Gastroesophageal sphincter (tissue), 4 donors: ENCODE measurements around the gene SIX2. TPM values are rescaled to one million over a fixed set of nuclear protein-coding genes. Genes with fewer than 3 reads are reported as not detected.

ENCODE experiments used
- ATAC-seq: fragments of 150-250 bp; one replicate; pipeline ENCODE4 v1.9.1; 2016; ENCODE audit warnings: mild to moderate bottlenecking, moderate library complexity
- H3K27ac ChIP-seq, 4 donors: fragments of 200-600 bp; sonication (generic) in 3 of 4; 1 replicate in 3 of 4; 2 replicates in 1 of 4; pipeline ENCODE4 v1.5.1; 2016 to 2019
- H3K27me3 ChIP-seq: fragments of 200-600 bp; sonication (generic); one replicate; pipeline ENCODE4 v1.5.1; 2019
- H3K36me3 ChIP-seq, 2 donors: fragments of 200-600 bp; sonication (generic); one replicate each; pipeline ENCODE4 v1.5.1; 2019; ENCODE audit warnings: control low read depth in 1 of 2
- H3K4me1 ChIP-seq, 3 donors: fragments of 200-600 bp; sonication (generic); 1 replicate in 2 of 3; 2 replicates in 1 of 3; pipeline ENCODE4 v1.5.1; 2016 to 2019; ENCODE audit warnings: control low read depth in 2 of 3
- H3K4me3 ChIP-seq, 2 donors: fragments of 200-600 bp; sonication (generic); one replicate each; pipeline ENCODE4 v1.5.1; 2019; ENCODE audit warnings: mild to moderate bottlenecking in 1 of 2, moderate library complexity in 1 of 2
- H3K9me3 ChIP-seq, 3 donors: fragments of 200-600 bp; sonication (generic); one replicate each; pipeline ENCODE4 v1.5.1; 2017 to 2019; ENCODE audit warnings: control low read depth in 2 of 3
- EP300 ChIP-seq: sonication (generic); formaldehyde crosslinking; IDR thresholded peaks from one replicate; pipeline ENCODE4 v1.6.1; 2017; ENCODE audit warnings: antibody characterized with exemption, mild to moderate bottlenecking
- POLR2A ChIP-seq, 2 donors: fragments of 450-650 bp; IDR thresholded peaks; one replicate each; pipeline ENCODE4 v1.6.1; 2017; ENCODE audit warnings: antibody characterized with exemption in 2 of 2, mild to moderate bottlenecking in 2 of 2, moderate library complexity in 1 of 2
- POLR2AphosphoS5 ChIP-seq: sonication (generic); formaldehyde crosslinking; IDR thresholded peaks from one replicate; pipeline ENCODE4 v1.6.1; 2017; ENCODE audit warnings: antibody characterized with exemption
- WGBS, 2 donors: methylation state at CpG; one replicate each; pipeline ENCODE4 v1.1.5; 2018; ENCODE audit warnings: low coverage in 1 of 2; 5-methylcytosine and 5-hydroxymethylcytosine counted together
- total RNA-seq, 4 donors: library from RNA; depleted of rRNA; stranded (reverse); fragments of >200 nt; gene quantifications; one replicate each; pipeline ENCODE4 v1.1.0, GENCODE V29; 2016
- TF ChIP-seq, protein P1 (sequence below), 4 experiments: fragments of 200-600 bp in 2 of 4; fragments of 450-650 bp in 2 of 4; sonication (generic) in 1 of 4; IDR thresholded peaks; one replicate each; pipeline ENCODE4 v1.5.1; 2017 to 2019; ENCODE audit warnings: antibody characterized with exemption in 4 of 4, mild to moderate bottlenecking in 2 of 4, moderate library complexity in 2 of 4

Gene SIX2
- total RNA-seq, 4 donors from 2014 or later, result 1.2 to 1.7 (median 1.5) TPM; not detected in 1

DNA sequence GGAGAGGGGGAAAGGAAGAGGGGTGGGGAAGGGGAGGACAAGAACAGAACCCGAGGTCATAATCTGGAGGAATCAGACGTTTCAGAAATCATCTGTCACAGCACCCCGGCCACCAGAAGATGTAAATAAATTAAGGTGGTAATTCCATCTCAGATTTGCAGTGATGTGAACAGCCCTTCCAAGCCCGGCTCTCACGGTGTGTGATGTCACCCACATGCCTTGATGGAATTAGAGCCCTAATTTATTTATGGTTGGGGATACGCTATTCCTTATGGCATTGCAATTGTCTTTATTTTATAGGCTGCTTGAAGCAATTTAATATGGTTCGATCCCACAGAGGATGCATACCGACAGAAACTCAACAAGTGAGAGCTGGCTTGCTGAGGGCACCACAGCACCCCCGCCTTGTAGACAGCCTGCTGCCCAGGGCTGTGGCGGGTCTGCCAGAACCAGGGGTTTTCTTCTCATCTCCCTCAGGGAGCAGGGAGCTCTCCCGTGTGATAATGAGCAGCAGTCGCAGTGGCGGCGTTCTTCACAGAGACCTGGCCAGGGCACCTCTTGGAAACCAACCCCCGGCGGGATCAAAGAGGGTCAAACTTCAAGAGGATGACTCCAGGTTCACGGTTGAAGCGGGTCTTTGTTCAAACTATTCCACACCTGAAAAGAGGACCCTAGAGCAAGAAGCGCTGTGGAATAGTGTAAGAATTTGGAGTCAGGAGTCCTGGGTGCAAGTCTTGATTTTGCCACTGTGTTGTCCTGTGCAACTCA, 40.5 kb upstream of the SIX2 start:
- peaks cover 2% of the 10 kb centered on the region for H3K27me3 ChIP-seq
- TF ChIP-seq, protein P1, sequence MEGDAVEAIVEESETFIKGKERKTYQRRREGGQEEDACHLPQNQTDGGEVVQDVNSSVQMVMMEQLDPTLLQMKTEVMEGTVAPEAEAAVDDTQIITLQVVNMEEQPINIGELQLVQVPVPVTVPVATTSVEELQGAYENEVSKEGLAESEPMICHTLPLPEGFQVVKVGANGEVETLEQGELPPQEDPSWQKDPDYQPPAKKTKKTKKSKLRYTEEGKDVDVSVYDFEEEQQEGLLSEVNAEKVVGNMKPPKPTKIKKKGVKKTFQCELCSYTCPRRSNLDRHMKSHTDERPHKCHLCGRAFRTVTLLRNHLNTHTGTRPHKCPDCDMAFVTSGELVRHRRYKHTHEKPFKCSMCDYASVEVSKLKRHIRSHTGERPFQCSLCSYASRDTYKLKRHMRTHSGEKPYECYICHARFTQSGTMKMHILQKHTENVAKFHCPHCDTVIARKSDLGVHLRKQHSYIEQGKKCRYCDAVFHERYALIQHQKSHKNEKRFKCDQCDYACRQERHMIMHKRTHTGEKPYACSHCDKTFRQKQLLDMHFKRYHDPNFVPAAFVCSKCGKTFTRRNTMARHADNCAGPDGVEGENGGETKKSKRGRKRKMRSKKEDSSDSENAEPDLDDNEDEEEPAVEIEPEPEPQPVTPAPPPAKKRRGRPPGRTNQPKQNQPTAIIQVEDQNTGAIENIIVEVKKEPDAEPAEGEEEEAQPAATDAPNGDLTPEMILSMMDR (IDR thresholded peaks at IDR 0.05), result no peak
- TF ChIP-seq POLR2A (IDR thresholded peaks at IDR 0.05) (no peak), POLR2AphosphoS5 (no peak), EP300 (no peak)
- H3K27ac ChIP-seq, result no peak overlapping the region
- no peak for ATAC-seq
- no peak overlapping the region for H3K4me3 ChIP-seq
- H3K9me3 ChIP-seq, result no peaks in the 10 kb centered on the region
- no peaks in the 10 kb centered on the region for H3K36me3 ChIP-seq
- no peaks in the 10 kb centered on the region for H3K4me1 ChIP-seq
- 76 to 93% methylated on average over 5 to 8 of the region's 19 CpGs for WGBS, 2 donors

DNA sequence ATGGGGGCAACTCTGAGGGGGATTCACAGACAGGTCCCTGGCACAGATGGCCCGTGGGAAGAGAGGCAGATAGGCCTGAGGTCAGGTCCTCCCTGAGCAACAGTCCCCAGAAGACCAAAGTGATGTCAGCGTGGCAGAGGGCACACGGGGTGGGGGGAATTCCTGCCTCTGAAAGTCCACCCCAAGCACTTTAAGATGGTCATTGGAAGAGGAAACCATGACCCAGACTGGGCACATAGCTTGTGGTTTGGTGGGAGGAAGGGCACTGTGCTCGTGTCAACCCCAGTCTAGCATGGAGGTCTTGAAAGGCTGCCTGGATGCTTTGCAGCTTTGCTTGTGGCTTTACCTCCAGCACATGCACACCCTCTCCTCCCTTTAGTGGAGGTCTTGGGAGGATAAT, 38.0 kb upstream of the SIX2 start:
- H3K27ac ChIP-seq, result no peak overlapping the region
- H3K36me3 ChIP-seq, result no peaks in the 10 kb centered on the region
- H3K4me1 ChIP-seq, result no peaks in the 10 kb centered on the region
- no peak for TF ChIP-seq POLR2AphosphoS5
- TF ChIP-seq, protein P1 (IDR thresholded peaks at IDR 0.05), result no peak
- no peak for TF ChIP-seq EP300
- no peak for TF ChIP-seq POLR2A (IDR thresholded peaks at IDR 0.05)
- no peaks in the 10 kb centered on the region for H3K9me3 ChIP-seq
- no peak for ATAC-seq
- 60 to 100% methylated on average over 1 to 2 of the region's 4 CpGs for WGBS, 2 donors
- H3K4me3 ChIP-seq, result no peak overlapping the region
- H3K27me3 ChIP-seq, result peaks cover 12% of the 10 kb centered on the region

DNA sequence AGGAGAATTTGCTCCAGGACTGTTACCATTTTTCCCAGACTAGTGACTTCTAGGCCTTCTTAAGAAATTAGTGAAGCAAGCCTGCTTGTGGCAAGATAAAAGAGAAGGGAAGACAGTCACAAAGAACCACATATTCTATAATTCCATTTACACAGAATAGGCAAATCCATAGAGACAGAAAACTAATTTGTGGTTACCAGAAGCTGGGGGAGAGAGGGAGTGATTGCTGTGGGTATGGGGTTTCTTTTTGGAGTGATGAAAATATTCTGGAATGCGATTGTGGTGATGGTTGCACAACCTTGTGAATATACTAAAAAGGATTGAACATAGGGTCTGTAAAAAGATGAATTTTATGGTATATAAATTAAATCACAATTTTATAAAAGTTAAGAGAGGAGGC, 37.5 kb upstream of the SIX2 start:
- Histone ChIP-seq H3K9me3 (no peaks in the 10 kb centered on the region), H3K4me3 (no peak overlapping the region), H3K4me1 (no peaks in the 10 kb centered on the region), H3K36me3 (no peaks in the 10 kb centered on the region), H3K27ac (no peak overlapping the region), H3K27me3 (peaks cover 12% of the 10 kb centered on the region)
- 88 to 100% methylated on average over 1 of the region's 1 CpG for WGBS, 2 donors
- no peak for ATAC-seq
- TF ChIP-seq POLR2AphosphoS5 (no peak), EP300 (no peak), POLR2A (IDR thresholded peaks at IDR 0.05) (no peak)
- TF ChIP-seq, protein P1 (IDR thresholded peaks at IDR 0.05), result no peak

DNA sequence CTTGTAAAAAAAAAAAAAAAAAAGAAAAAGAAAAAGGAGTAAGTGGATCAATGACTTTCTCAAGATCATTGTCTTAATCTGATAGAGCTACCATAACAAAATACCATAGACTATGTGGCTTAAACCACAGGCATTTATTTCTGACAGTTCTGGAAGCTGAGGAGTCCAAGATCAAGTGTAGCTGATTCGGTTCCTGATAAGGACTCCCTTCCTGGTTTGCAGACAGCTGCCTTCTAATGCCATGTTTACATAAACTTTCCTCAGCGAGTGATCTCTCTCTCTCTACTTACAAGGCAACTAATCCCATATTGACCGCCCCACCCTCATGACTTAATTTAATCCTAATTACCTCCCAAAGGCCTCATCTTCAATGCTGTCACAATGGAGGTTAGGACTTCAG, 36.5 kb upstream of the SIX2 start:
- Histone ChIP-seq H3K36me3 (no peaks in the 10 kb centered on the region), H3K4me1 (no peaks in the 10 kb centered on the region), H3K27me3 (peaks cover 12% of the 10 kb centered on the region), H3K4me3 (no peak overlapping the region), H3K27ac (no peak overlapping the region), H3K9me3 (no peaks in the 10 kb centered on the region)
- TF ChIP-seq, protein P1 (IDR thresholded peaks at IDR 0.05), result no peak
- no peak for ATAC-seq
- 48 to 79% methylated on average over 3 of the region's 3 CpGs for WGBS, 2 donors

DNA sequence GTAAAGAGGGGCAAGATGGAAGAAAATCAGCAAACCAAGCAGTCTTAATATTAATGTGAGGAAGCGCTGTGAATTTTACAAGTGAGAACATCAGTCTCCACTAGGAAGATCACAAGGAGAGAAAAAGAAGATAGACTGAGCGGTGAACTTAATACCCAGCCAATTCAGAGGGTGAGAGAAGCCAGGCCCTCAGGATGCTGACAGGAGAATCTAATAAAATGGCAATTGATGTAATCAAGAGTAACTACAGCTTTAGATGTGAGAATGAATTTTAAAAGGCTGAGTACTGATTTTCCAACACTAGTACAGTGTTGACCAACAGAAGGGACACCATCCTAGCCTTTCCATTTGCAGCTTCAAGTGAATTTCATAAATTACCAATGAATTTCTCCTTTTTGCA, 35.7 kb upstream of the SIX2 start:
- H3K9me3 ChIP-seq, result no peaks in the 10 kb centered on the region
- TF ChIP-seq, protein P1 (IDR thresholded peaks at IDR 0.05), result no peak
- TF ChIP-seq EP300 (no peak), POLR2A (IDR thresholded peaks at IDR 0.05) (no peak), POLR2AphosphoS5 (no peak)
- no peak for ATAC-seq
- H3K4me1 ChIP-seq, result no peaks in the 10 kb centered on the region
- peaks cover 12% of the 10 kb centered on the region for H3K27me3 ChIP-seq
- 75 to 83% methylated on average over 1 to 2 of the region's 2 CpGs for WGBS, 2 donors
- no peaks in the 10 kb centered on the region for H3K36me3 ChIP-seq
- H3K4me3 ChIP-seq, result no peak overlapping the region
- H3K27ac ChIP-seq, result no peak overlapping the region
